GM18520 (cell line): ENCODE results near the gene PPM1L.

Experiments used
- ATAC-seq: cut with Tn5 transposase; IDR thresholded peaks from one replicate; pipeline ENCODE4 v1.9.1; 2021; ENCODE audit not compliant: unreplicated experiment

PPM1L gene

DNA sequence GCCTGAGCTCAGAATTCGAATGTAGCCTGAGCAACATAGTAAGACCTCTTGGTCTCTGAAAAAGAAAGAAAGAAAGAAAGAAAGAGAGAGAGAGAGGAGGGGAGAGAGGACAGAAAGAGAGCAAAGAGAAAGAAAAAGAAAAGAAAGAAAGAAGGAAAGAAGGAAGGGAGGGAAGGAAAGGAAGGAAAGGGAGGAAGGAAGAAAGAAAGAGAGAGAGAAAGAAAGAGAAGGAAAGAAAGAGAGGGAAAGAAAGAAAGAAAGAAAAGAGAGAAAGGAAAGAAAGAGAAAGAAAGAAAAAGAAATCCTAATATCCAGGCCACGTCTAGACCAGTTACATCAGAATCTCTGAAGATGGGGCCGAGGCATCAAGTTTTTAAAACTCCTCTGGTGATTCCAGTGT is 50.7 kb downstream of the PPM1L start:
- no peak for ATAC-seq

DNA sequence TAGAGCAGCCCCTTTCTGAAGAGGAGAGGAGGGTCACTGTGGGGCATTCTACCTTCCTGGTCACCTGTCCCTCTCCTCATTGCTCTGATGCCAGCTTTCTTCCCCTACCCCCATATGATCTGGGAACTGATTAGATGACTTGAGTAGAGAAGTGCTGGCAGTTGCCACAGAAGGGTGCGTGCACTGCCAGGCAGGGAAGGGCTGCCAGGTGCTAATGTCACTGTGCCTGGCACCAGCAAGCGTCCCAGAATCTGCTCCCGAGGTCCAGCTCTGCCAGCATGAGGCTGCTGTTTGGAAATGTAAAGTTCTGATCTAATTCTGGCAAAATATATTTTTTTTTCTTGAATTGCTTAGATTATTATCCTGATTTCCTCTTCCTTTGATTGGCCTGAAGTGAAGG is 52.8 kb downstream of the PPM1L start:
- ATAC-seq: no peak

DNA sequence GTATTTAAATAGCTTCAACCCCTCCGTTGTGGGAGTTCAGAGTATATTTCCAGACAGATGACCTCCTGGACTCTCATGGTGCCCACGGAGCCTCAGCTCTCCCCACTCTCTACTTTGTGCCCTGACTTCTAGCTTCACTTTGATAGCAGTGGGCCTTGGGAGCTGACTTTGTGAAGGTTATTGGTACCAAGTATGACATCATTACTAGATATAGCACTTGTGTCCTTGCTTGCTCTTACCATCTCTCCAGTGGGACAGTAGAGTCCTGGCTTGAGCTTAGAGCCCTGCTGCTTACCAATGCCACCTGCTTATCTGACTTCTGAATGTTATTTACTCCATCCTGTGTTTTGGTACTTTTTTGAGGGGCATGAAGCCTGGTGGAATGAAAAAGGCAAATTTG is 53.4 kb downstream of the PPM1L start:
- ATAC-seq: no peak

DNA sequence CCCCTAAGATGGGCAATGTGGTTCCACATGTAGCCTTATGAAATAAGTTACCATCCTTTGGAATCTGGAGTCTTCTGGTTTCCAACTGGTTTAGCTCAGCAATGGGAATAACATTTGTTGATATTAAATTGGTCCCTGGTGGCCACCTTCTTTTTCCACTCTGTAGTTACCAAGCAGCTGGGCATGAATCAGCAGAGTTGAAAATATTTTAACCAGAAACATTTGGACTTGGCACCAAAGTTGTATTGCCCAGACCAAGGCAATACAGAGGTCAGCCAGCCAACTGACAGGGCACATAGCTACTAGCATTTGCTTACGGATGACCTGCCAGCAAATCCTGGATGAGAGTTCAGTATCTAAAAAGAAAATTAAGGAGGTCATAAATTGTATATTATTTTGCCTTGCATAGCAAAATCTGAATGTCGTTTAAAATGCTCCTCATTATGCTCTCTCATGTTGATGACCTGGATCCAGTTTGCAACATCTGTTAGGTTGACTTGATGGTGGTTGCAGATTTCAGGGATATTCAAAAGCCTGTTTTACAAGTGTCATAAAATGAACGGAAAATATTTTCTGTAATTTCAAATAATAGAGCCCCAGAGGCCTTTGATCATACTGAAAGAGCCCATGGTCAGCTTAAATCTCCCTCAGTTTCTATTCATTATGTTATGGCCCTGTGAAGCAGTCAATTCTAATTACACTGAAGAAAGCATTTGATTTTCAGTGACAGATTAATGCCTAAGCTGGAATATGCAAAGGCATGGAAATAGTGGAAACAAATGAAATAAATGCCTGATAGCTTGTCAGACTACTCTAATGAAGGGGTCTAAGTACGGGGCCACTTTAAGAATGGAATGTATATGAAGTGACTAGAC is 54.6 kb downstream of the PPM1L start:
- no peak for ATAC-seq

DNA sequence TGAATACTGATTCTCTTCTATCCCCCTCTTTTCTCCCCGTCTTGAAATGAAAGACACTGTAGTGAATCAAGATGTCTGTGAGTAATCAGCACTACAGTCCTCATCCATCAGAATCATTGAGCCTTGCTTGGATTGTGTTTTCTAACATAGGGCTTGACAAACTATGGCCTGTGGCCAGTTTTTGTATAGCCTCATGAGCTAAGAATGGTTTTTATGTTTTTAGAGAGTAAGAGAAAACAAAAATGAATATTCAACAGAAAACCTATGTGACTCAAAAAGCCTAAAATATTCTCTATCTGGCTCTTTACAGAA is 55.2 kb downstream of the PPM1L start:
- ATAC-seq: no peak

DNA sequence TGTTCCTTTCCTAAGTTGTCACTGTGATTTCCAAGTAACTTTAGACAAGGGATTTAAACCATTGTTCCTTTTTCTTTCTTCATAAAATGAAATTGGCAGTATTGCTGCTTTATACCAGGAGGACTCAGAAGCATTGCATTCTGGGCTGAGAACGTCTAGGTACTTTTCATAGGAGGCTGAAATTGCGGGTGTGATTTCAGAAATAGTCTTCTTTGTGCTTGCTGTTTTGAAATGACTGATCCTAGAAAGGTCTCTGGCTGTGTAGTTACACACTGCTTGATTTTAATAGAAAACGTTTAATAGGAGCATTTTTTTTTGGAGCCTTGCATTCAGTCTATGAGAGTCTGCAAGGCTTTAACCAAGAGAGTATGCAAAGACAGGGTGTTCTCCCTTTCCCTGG is 56.3 kb downstream of the PPM1L start:
- ATAC-seq: peak; percentile 96

DNA sequence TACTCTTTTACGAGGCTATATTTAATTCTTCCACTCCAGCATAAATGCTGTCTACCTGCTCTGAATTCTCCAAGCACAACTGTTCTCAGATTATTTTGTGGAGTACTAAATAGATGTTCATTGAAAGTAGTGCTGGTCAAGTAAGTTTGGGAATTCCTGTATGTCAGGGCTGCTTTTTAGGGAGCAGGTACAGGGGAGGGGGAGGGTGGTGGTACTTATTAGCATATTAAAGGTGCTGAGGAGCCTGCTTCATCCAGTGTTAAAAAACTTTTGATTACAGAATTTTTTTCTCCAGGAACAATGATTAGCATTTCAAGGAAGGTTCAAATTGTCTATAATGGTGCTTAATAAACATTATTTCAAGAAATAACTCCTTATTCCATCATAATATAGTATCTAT is 59.2 kb downstream of the PPM1L start:
- no peak for ATAC-seq

DNA sequence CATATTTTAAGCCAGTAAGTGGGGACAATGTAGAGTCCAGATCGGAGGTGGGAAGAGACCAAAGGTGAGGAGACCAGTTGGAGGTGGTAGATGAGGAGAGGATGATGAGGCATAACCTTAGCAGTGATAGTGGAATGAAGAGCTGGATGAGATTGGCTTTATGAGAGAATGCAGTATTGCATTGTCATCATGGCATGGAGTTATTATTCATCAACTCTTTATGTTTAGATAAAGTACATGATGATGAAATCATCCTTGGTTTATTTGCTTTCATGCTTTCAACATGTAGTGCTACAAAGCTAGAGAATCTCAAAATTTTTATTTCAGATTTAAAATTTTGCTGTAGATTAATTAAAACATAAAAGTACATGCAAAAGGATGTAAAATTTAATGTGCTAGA is 64.0 kb downstream of the PPM1L start:
- no peak for ATAC-seq

DNA sequence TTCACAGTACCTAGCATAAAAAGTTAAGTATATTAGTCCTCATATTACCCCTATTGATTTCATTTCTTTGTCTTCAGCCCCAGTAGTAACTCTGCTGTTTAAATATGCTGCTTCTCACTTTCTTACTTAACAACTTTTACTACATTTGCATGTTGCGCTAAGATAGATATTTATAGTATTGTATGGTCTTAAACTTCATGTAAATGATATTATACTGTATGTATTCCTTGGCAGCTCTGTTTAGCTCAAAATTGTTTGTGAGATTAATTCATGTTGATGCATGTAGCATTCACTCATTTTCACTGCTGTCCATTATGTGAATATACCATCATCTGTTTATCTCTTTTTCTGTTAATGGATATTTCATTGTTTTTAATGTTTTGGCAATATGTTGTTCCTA is 64.4 kb downstream of the PPM1L start:
- ATAC-seq: no peak

DNA sequence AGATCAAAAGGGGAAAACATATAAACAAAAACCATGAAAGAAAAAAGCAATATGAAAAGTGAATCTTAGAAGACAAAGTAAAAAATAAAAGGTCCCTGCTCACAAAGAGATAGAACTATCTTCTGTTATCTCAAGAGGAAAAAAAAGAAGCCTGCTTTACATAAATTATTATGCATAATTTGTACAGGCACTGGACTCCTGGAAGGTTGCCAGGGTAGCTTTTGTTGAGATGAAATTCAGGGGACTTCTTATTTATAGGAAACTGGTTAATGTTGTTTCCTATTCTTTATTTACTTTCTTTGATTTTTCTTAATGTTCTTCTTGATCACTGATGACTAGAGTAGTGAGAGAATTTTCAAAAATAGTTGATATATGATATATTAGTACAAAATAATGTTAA is 66.9 kb downstream of the PPM1L start:
- ATAC-seq: no peak

DNA sequence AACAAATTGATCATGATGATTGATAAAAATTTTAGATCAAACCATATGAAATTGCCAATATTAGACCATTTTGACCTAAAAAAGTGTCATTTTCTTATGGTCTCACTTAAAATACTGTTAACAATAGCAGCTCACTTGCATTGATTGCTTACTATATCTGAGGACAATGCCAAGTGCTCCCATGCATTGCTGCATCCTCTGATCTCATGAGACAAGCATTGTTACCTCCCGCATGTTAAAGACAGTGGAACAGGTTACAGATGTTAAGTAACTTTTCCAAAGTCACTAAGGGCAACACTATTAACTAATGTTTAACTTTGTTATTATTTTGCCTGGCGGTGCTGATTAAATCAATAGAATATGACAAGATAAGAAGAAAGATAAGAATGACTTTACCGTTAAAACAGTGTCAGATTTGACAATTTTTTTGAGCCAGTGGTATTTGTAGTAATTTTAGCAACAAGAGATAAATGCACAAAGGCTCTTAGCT is 69.3 kb downstream of the PPM1L start:
- ATAC-seq: no peak

DNA sequence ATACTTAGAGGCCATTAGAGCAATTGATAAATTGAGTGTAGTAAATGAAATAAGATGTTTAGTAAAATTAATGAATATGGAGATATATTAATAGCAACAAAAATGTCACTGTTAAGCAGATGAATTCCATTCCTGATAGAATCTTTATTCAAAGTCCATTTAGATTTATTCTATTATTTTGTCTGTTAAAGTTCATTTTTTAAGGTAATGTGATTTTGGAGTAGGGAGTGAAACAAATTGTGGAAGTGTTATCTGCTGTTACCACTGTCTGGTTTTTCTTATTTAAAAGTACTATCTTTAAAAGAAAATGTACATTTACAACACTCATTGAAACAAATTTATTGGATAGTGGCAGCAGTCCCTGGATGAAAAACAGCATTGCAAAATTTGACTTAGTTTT is 70.4 kb downstream of the PPM1L start:
- ATAC-seq: no peak

DNA sequence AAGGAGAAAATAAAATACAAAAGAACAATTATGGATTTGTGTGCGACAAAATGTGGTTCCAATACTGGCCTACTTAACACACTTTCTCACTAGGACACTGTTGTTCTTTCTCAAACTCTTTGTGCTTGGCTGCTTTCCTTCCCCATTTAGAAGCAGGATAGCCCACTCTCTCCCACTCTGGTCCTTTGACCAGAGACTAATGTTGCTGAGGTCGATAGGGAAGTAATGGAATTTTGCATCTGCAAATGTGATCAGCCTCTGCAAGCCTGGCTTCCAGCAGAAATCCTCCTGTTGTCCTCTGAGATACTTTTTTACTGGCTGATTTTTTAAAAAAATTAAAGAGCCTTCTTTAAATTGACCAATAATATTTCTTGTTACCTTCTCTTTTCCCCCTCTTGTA is 71.0 kb downstream of the PPM1L start:
- ATAC-seq: no peak

DNA sequence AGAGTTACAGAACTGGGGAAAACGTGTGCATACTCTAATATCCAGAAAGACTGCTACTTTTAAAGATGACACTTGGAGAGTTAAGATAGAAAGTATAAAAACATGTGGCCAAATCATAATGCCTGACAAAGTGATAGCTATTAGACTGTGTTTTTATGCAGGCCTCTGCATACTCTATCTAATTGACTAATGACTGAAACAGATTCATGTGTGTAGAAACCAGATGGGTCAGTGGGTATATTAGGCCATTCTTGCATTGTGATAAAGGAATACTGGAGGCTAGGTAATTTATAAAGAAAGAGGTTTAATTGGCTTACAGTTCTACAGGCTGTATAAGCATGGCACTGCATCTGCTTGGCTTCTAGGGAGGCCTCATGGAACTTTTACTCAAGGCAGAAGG is 71.5 kb downstream of the PPM1L start:
- ATAC-seq: no peak

DNA sequence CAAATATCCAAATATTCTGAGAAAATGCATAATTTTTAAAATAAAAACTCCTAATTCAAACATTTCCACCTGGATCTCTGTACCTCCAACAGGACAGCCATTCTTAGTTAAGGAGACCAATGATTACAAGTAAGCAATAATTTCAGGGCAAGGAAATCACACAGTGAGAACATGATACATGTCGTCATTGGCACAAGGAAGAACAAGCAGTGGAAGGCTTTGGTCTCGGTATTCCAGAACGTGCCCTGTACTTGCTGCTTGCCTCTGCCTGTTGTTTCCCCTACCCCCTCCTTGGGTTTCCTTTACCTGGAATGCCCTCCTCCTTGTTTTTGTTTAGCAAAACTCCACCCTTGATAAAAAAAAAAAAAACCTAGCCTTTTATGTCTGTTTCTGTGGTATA is 72.8 kb downstream of the PPM1L start:
- no peak for ATAC-seq

DNA sequence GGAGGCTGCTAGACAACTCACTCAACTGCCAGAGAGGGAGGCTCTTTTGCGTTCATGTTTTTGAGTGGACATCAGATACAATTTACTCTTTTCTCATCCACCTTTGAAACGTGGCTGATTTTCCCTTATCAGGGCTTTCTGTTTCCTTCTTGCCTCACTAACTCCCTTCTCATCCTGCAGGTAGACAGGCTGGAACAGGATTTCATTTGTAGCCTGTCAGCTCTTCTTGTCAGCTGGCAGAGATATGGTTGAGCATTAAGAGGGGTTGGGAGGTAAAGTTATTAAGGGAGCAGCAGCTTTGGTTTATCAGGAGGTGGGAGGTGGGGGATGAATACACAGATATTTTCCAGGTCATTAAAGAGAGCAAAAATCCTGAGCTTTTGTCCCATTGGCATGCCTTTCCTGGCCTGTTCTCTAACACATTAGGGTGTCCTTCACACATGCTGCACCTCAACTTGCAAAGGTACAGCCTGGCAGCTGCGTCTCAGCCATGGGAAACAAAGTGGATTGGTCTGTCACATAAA is 73.5 kb downstream of the PPM1L start:
- ATAC-seq: no peak

DNA sequence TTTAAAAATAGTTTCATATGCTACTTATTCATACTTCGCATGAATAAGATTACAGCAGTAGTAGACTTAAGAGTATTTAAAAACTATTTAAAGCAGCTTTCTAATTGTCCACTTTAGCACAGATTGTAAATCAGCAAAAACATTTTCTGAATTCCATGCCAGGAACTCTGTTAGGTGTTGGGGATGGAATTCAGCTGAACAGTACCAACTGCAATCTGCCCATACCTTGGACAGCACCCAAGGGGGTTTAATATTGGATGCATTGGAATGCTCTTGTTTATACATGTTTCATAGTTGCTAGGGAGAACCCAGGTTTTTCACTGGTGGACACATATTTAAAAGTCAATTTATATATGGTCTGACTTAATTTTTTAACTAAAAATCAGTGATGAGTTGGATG is 74.8 kb downstream of the PPM1L start:
- ATAC-seq: no peak

DNA sequence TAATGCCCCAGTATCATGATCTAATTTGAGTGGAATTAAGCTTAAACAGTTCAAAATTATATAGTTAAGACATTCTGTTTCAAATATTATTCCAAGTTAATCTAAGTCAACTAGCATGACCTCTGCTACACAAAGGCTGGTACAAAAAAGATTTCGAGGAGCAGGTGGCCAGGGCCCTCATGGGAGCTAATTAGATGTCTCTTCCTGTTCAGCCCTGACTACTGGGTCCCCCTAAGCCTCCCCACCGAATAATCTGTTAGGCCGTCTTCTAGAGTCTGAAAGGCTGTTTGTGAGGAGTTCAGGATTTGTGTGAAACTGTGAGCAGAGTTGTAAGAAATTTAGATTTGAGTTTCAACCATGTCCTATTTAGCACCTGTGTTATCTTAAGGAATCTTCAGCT is 75.4 kb downstream of the PPM1L start:
- ATAC-seq: no peak

DNA sequence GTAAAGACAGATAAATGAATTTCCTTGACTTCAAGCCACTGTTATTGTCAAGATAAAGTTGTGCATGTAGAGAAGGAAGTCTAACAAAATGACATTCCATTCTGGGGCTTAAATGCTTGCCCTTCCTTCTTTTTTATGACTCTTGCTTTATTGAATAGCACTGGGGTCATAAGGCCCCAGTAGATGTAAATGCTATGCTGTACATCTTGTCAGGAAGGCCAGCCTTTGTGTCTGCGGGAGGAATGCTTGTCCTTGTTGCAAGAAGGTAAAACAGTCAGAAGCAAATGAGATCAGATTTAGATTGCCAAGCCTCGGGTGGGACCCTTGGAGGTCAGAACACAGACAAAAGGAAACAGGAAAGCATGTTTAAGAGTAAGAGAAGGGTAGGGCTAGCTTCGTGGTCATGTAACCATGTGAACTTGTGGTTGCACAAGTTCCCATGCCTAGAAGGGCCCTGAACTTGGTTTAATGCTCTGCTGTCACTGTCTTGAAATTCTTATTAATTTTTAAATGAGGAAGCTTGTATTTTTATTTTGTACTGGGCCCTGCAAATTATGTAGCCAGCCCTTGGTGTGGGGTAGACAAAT is 81.5 kb downstream of the PPM1L start:
- ATAC-seq: no peak

DNA sequence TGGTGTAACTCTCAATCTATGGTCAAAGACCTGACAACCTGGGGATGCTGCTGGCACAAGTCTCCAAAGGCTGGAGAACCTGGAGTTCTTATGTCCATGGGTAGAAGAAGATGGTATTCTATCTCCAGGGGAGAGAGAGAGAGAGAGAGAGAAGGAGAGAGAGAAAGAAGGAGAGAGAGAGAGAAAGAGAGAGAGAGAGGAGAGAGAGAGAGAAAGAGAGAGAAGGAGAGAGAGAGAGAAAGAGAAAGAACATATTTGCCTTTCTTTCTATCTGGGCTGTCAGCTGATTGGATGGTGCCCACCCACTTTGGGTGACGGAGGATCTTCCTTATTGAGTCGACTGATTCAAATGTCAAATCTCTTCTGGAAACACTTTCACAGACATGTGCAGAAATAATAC is 84.6 kb downstream of the PPM1L start:
- ATAC-seq: no peak

DNA sequence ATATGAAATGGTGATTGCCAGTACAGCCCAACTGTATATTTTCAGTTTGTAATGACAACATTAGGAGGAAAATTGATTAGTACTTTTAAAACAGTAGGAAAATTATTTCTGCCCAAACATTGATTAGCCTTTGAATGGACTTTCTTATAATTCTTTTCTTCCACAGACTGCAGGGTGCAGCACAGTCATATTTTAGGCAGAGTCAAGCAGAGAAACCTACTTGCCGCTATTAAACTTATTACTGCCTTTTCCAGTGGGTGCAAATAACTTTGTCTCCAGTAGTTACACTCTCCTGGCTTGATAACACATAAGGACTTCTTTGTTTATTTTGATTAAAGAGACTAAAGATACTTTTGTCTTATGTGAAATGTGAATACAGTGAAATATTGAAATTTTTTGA is 85.4 kb downstream of the PPM1L start:
- ATAC-seq: no peak
